Panc1 (cell line): ENCODE measurements around the gene ALOX5AP.

Experiments used
- SIN3A ChIP-seq: IDR thresholded peaks from 2 replicates; pipeline ENCODE4 v1.6.1; 2012; ENCODE audit warnings: low read depth, mild to moderate bottlenecking, low read length, moderate library complexity, borderline replicate concordance; ENCODE audit not compliant: insufficient read depth
- TCF7L2 ChIP-seq: IDR thresholded peaks from 2 replicates; pipeline ENCODE4 v1.6.1; 2011; ENCODE audit warnings: mild to moderate bottlenecking, low read depth, low read length, inconsistent platforms
- TF ChIP-seq, protein P1 (sequence below): fragments of 450-650 bp; IDR thresholded peaks from 2 replicates; pipeline ENCODE4 v1.5.1; 2017; ENCODE audit warnings: mild to moderate bottlenecking

DNA sequence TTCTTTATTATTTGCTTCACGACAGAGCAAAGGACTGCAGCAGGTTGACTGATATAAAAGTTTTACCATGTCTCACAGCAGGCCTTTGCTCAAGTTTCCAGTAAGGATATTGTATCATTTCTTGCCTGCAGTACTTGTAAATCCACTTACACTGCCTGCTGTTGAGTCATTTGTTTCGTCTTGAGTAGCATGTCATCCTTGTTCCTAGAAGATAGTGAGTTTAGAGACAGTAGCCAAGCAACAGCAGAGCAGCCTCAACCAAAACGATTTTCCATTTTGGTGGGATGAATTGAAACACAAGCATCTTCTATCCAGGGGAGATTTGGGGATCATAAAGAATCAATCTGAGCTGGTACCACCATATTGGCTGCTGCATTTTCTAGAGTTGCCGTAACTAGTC is 24.0 kb upstream of the ALOX5AP start:
- TF ChIP-seq, protein P1, sequence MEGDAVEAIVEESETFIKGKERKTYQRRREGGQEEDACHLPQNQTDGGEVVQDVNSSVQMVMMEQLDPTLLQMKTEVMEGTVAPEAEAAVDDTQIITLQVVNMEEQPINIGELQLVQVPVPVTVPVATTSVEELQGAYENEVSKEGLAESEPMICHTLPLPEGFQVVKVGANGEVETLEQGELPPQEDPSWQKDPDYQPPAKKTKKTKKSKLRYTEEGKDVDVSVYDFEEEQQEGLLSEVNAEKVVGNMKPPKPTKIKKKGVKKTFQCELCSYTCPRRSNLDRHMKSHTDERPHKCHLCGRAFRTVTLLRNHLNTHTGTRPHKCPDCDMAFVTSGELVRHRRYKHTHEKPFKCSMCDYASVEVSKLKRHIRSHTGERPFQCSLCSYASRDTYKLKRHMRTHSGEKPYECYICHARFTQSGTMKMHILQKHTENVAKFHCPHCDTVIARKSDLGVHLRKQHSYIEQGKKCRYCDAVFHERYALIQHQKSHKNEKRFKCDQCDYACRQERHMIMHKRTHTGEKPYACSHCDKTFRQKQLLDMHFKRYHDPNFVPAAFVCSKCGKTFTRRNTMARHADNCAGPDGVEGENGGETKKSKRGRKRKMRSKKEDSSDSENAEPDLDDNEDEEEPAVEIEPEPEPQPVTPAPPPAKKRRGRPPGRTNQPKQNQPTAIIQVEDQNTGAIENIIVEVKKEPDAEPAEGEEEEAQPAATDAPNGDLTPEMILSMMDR = no peak
- TF ChIP-seq SIN3A (no peak), TCF7L2 (no peak)
